ENCODE measurements around the gene CEP112.

CEP112 gene

GRCh38 chr17:65985571-65985970 is 206.4 kb downstream of the CEP112 start:
- no peak overlapping the region for H3K27ac ChIP-seq
- POLR2A ChIA-PET (ENCODE audit: low non-redundant PET): no interaction called here
- CTCF ChIA-PET: no interaction called here
- TF ChIP-seq, protein P1, sequence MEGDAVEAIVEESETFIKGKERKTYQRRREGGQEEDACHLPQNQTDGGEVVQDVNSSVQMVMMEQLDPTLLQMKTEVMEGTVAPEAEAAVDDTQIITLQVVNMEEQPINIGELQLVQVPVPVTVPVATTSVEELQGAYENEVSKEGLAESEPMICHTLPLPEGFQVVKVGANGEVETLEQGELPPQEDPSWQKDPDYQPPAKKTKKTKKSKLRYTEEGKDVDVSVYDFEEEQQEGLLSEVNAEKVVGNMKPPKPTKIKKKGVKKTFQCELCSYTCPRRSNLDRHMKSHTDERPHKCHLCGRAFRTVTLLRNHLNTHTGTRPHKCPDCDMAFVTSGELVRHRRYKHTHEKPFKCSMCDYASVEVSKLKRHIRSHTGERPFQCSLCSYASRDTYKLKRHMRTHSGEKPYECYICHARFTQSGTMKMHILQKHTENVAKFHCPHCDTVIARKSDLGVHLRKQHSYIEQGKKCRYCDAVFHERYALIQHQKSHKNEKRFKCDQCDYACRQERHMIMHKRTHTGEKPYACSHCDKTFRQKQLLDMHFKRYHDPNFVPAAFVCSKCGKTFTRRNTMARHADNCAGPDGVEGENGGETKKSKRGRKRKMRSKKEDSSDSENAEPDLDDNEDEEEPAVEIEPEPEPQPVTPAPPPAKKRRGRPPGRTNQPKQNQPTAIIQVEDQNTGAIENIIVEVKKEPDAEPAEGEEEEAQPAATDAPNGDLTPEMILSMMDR (conservative IDR thresholded peaks at IDR 0.05; ENCODE audit: low read depth): no peak
- DNase-seq (ENCODE audit: low spot score): no peak

DNA sequence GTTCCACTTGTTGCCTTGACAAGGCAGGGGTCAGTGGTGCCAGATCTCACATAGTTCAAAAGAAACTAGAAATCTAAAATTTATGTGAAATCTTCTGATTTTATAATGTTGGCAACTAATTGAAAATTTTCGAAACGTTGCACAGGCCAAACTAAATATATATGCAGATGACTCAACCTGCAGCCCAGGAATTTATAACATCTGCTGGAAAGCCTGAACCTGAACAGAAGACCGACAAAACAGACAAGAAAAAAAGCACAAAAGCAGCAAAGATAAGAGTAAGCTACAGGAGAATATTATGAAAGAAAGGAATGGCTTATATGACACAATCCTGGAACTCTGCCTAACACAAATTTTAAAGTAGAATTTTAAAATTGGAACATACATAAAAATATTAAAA is 207.6 kb downstream of the CEP112 start:
- DNase-seq (ENCODE audit: low spot score): no peak
- CTCF ChIA-PET: interaction anchor here (0.7 kb wide), 1 partner anchor 347 kb away, joined by 3 read pairs; no protein-coding TSS in a partner anchor
- TF ChIP-seq, protein P1 (conservative IDR thresholded peaks at IDR 0.05; ENCODE audit: low read depth): no peak
- H3K27ac ChIP-seq: no peak overlapping the region
- POLR2A ChIA-PET (ENCODE audit: low non-redundant PET): no interaction called here

DNA sequence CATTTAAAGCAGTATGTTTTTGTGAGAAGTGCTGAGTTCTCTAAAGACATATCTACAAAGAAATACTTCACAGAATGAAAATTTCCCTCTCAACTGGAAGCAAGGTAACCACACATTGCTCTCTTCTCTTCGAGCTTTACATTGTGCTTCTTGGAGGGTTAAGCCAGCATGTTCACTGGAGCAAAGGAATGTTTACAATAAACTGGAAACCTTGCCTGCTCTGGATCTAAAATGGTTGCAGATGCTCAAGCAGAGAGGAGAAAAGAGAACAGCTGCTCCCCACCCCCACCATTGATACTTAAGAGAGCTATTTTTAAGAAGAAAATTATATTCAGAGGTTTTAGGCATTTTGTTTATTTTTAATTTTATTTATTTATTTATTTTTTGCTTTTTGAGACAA is 213.1 kb downstream of the CEP112 start:
- ChIA-PET CTCF (interaction anchor here (0.5 kb wide), 1 partner anchor 321 kb away, joined by 3 read pairs; no protein-coding TSS in a partner anchor), POLR2A (ENCODE audit: low non-redundant PET) (no interaction called here)
- TF ChIP-seq, protein P1 (conservative IDR thresholded peaks at IDR 0.05; ENCODE audit: low read depth): no peak
- H3K27ac ChIP-seq: no peak overlapping the region
- no peak for DNase-seq (ENCODE audit: low spot score)

GRCh38 chr17:65977041-65977440 is 214.9 kb downstream of the CEP112 start:
- TF ChIP-seq, protein P1 (conservative IDR thresholded peaks at IDR 0.05; ENCODE audit: low read depth): no peak

GRCh38 chr17:65975878-65976277 is 216.1 kb downstream of the CEP112 start:
- DNase-seq (ENCODE audit: low spot score): no peak
- POLR2A ChIA-PET (ENCODE audit: low non-redundant PET): no interaction called here

More at GRCh38 chr17:65977041-65977440, 214.9 kb downstream of the CEP112 start:
- no peak overlapping the region for H3K27ac ChIP-seq
- POLR2A ChIA-PET (ENCODE audit: low non-redundant PET): no interaction called here
- CTCF ChIA-PET: interaction anchor here (0.5 to 0.7 kb wide), 3 partner anchors 20 to 724 kb away, joined by 3 to 6 read pairs (median 4); no protein-coding TSS in a partner anchor
- DNase-seq (ENCODE audit: low spot score): no peak

DNA sequence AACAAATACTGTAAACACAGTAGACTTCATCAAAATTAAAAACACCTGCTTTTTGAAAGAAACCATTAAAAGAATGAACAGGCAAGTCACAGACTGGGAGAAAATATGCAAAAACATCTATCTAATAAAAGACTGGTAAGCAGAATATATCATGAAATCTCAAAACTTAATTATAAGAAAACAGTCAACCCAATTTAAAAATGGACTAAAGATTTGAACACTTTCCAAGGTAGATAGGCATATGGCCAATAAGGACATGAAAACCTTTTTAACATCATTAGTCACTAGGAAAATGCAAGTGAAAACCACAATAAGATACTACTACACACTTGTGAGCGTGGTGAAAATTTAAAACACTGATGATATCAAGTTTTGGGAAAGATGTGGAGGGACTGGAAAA is 218.7 kb downstream of the CEP112 start:
- CTCF ChIA-PET: no interaction called here
- TF ChIP-seq, protein P1 (conservative IDR thresholded peaks at IDR 0.05; ENCODE audit: low read depth): no peak
- POLR2A ChIA-PET (ENCODE audit: low non-redundant PET): no interaction called here
- no peak for DNase-seq (ENCODE audit: low spot score)
- H3K27ac ChIP-seq: no peak overlapping the region

More at GRCh38 chr17:65975878-65976277, 216.1 kb downstream of the CEP112 start:
- TF ChIP-seq, protein P1 (conservative IDR thresholded peaks at IDR 0.05; ENCODE audit: low read depth): no peak
- CTCF ChIA-PET: no interaction called here
- no peak overlapping the region for H3K27ac ChIP-seq
